GM21360 (cell line): ENCODE measurements around the gene DDB1.

Experiments
- ATAC-seq: cut with Tn5 transposase; IDR thresholded peaks from one replicate; pipeline ENCODE4 v1.9.1; 2021; ENCODE audit warnings: mild to moderate bottlenecking, moderate library complexity; ENCODE audit not compliant: unreplicated experiment

Gene DDB1

DNA sequence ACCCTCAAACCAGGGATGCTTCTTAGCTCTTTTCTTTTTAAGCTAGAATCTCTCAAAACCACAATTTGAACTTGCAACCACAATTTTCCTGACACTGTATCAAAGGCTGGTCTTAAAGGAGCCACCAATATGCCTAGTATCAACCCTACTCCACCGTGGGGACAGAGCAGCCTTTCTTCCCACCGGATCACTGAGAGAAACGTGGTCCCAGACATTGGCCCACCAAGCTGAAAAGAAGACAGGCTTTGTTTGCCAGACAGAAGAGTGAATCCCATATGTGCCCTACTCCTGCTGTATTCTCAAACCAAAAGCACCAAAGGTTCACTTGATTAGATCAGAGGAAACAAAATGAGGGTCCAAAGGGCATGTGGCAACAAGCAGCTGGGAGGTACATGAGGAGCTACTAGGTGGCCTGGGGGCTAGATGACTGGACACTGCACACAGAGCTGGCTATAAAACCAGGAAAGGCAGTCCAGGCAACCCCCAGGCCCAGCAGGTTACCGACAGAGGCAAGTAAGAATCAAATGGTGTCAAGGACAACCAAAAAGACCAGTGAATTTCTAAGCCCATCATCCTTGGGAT, 34.2 kb downstream of the DDB1 start:
- ATAC-seq = no peak

- ATAC-seq = no peak
These were observed 35.2 kb downstream of the DDB1 start for GRCh38 chr11:61297746-61298145.

- no peak for ATAC-seq
These were observed 35.6 kb downstream of the DDB1 start for GRCh38 chr11:61297341-61297740.

DNA sequence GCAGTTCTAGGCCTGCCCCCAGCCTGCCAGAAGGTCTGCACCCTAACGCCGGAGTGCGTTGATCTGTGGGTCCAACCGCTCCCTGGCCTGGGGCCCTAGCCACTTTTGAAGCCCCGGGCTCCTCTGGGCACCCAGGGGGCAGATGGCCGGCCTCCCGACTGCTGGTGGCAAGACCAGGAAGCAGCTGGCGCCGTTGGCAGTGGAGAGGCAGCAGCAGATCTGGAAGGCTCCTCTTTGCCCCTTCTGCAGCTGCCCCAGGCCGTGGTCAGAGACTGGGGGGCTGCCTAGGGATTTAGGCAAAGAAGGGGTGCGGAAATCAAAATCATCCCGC, 37.3 kb downstream of the DDB1 start:
- ATAC-seq = no peak

DNA sequence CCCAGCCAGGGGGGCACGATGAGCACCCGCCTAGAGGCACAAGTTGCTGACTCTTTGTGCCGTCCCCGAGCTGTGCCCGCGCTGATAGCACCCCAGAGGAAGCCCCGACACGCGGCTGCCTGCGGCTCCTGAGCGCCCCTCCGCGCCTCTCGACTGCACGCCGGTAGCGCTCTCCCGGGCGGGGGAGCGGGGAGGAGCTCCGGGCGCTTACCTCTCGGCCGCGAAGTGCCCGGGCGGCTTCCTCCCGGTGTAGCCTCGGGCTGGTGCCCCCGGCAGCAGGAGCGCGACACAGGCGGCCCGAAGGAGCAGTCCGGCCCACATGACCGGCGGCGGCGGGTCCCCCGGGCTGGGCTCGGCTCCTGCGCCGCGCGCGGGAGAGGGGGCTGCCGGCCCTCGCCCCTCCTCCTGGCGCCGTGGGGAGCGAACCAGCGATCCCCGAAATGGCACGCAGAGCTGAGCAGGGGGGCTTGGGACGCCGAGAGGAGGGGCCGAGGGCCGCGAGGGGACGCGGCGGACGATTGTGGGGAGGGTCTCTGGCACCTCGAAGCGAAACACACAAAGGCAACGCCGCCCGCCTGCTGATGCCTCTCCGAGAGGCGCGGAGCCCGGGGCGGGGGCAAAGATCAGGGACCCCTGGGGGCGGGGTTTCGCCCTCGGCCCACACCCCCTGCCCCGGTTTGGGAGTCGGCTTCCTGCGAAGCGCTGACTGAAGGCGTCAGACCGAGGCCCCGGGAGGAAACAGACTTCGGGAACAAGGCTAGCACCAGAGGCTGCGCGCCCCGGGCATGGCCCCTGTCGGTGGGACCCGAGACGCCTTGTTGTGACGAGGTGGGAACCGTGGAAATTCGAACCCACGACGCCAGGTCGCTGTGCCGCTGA, 37.9 kb downstream of the DDB1 start, which contains the start of gene VWCE:
VWCE (minus strand) TSS at position 600 of the 879 bp plus-strand sequence; CDS start at position 321, 279 bp downstream.
- peak; percentile 69 for ATAC-seq

DNA sequence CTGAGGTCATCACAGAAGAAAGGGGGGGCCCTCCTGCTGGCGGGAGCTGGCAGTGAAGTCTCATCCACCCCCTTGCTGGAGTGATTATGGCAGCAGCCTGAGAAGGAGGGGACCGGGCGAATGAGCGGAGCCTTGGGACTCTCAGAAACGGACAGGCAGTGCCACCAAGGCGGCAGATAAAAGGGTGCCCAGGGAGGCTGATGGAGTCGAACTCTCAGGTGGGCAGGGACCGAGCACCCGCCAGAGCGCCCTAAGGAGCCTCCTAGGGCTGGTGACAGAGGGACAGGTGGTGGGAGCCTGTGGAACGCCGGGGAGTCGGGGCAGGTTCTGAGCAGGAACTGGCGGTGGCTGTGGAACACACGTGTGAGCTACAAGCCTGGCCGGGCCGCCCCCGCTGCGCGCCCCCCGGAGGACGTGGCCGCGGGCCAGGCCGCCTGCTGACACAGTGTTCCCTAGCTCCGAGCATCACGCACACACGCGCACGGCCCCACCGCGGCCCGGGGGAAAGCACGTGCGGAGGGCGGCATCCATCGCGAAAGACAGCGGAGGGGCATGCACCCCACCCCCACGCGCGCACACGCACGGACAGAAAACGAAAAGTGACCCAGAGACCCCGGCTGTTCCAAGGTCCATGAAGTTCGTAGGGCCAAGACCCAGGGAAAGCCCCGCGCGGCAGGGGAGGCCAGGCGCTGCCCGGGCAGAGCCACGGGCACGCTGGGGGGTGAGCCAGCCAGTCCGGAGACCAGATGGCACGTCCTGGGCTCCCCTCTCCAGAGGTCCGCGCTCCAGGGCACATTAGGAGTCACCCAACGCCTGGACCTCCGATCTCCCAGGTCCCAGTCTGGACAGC, 38.8 kb downstream of the DDB1 start:
- peak; percentile 40 for ATAC-seq

- ATAC-seq = no peak
These were observed 40.5 kb downstream of the DDB1 start for GRCh38 chr11:61292356-61292755.

DNA sequence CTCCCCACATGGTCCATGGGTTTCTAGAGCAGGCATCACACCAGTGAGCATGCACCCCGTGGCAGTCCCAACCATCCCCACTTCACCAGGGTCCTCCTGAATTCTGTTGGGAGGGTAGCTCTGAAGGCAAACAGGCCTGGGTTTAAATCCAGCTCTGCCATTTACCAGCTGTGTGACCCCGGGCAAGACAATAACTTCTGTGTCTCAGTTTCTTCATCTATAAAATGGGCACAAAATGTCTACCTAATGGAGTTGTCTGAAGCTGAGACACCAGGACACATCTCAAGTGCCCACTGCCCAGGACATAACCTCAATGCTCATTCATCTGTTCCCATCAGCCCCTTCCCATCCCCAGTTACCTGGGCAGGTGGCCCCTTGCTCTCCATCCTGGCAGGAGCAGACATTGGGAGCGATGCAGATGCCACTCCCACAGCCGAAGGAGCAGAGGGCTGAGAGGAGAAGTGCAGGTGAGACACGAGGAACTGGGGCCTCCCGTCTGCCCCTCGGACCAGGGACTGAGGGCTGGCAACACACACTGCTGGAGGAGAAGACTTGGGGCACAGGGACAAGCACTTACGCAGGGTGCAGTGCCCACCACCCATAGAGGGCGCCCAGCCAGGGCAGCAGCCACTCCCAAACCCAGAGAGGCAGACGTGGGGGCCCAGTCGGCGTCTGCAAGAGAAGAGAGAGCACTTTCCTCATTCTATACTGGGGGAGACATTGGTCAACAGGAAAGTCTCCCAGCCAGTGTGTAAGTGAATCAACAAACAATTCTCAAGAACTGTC, 41.8 kb downstream of the DDB1 start:
- ATAC-seq = no peak

DNA sequence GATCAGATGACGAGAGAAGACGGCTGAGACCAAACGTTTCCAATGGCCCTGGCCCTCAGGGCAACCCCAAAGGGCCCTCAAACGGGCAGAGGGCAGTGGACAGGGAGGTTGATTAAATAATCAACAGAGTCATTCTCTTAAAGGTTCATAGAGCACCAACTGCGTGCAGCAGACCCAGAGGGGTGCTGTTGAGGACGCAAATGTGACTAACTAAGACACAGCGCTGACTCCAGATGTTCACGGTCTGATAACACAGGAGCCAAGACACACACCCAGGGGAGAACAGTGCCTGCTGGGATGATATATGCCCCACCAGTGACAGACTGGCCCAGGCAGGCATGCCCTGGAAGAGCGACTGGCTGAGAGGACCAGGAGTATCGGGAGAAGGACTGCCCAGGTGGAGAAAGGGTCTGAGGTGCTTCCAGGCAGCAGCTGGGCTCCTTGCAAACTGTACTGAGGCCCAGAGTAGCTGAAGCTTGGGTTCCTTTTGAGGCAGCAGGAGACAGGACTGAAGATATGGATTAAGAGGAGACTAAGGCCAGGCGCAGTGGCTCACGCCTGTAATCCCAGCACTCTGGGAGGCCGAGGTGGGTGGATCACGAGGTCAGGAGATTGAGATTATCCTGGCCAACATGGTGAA, 45.4 kb downstream of the DDB1 start:
- ATAC-seq = no peak

- ATAC-seq = no peak
These were observed 49.3 kb downstream of the DDB1 start for GRCh38 chr11:61283613-61284012.

GRCh38 chr11:61281581-61282250, 51.2 kb downstream of the DDB1 start:
- no peak for ATAC-seq

- no peak for ATAC-seq
These were observed 51.9 kb downstream of the DDB1 start for GRCh38 chr11:61280883-61281580.

DNA sequence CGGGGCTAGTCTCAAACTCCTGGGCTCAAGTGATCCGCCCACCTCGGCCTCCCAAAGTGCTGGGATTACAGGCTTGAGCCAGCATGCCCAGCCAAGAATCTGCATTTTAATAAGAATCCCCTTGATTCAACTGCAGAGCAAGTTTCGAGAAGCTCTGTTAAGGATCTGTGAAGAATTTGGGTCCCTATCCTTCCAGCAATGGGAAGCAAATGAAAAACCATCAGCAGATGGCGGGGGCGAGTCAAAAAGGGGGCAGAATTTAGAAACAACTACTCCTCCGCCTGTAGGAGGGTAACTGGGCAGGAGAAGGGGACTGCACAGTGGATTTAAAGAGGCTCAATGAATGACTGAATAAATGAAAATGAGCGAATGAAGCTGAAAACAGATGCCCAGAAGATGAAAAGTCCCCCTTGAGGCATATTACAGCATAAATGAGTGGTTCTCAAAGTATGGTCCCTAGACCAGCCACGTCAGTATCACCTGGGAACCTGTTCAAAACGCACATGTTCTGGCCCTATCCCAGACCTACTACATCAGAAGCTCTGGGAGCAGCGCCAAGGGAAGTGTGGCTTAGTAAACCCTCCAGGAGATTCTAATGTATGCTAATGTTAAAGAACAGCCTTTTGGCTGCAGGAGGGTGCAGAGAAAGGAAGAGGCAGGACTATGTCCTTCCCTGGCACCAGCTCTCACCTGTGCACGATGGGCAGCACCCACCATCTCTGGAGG, 52.8 kb downstream of the DDB1 start:
- no peak for ATAC-seq

- no peak for ATAC-seq
These were observed 54.9 kb downstream of the DDB1 start for GRCh38 chr11:61278001-61278470.

- ATAC-seq = no peak
These were observed 55.5 kb downstream of the DDB1 start for GRCh38 chr11:61277186-61278000.

- no peak for ATAC-seq
These were observed 57.7 kb downstream of the DDB1 start for GRCh38 chr11:61275191-61275590.

GRCh38 chr11:61274084-61274483, 58.8 kb downstream of the DDB1 start:
- no peak for ATAC-seq
